Neural progenitor cell (in vitro differentiated cells): ENCODE data around the gene NUP210.
A peak's percentile ranks its signal among the peaks of the same experiment; 100 is the strongest.

Experiments
- CTCF ChIP-seq: fragments of 200-600 bp; sonication (generic); IDR thresholded peaks from 2 replicates; pipeline ENCODE4 v1.5.1; 2017; ENCODE audit warnings: antibody characterized with exemption, mild to moderate bottlenecking
- EZH2 ChIP-seq: fragments of 200-600 bp; sonication (generic); IDR thresholded peaks from 2 replicates; pipeline ENCODE4 v1.6.1; 2017; ENCODE audit warnings: antibody characterized with exemption, mild to moderate bottlenecking, moderate library complexity
- EZH2phosphoT487 ChIP-seq: fragments of 200-600 bp; sonication (generic); IDR thresholded peaks from 2 replicates; pipeline ENCODE4 v1.6.1; 2017; ENCODE audit warnings: antibody characterized with exemption

- TF ChIP-seq EZH2, result no peak
- TF ChIP-seq CTCF, result peak; percentile 40
- TF ChIP-seq EZH2phosphoT487, result no peak
Observed at GRCh38 chr3:13420045-13420830, at the start of gene NUP210.
